Right forelimb (tissue), 1 donor: ENCODE measurements around the gene DDC.

Experiments
- DNase-seq: peaks from one replicate; pipeline ENCODE4 v3.0.0-alpha.2; 2018

DDC gene

GRCh38 chr7:50564640-50565558 lies at the start of gene DDC:
DDC (minus strand) TSS chr7:50565405; CDS start chr7:50544085, 21,320 bp downstream.
- DNase-seq: no peak

- peak; percentile 7 for DNase-seq
Observed at GRCh38 chr7:50613473-50613872, 48.3 kb upstream of the DDC start.

DNA sequence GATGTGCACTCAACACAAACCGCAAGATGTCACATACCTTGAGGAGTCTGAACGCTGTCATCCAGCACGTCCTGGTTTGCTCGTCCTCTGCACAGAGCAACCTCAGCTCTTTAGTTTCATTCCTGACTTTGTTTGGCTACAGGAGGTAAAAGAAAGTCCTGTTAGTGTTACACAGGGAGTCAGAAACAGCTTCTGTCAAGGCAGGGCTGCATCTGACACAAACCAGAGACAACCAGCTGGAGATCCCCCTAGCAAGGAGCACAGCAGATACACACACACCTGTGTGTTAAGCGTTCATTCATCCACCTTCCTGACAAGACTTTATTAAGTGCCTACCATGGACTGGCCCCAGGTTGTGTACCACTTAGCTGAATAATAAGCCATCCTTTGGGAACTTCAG lies 47.5 kb upstream of the DDC start:
- peak; percentile 7 for DNase-seq

GRCh38 chr7:50610521-50611277 lies 45.5 kb upstream of the DDC start:
- peak; percentile 3 for DNase-seq

GRCh38 chr7:50608196-50608906 lies 43.1 kb upstream of the DDC start:
- DNase-seq: no peak

DNA sequence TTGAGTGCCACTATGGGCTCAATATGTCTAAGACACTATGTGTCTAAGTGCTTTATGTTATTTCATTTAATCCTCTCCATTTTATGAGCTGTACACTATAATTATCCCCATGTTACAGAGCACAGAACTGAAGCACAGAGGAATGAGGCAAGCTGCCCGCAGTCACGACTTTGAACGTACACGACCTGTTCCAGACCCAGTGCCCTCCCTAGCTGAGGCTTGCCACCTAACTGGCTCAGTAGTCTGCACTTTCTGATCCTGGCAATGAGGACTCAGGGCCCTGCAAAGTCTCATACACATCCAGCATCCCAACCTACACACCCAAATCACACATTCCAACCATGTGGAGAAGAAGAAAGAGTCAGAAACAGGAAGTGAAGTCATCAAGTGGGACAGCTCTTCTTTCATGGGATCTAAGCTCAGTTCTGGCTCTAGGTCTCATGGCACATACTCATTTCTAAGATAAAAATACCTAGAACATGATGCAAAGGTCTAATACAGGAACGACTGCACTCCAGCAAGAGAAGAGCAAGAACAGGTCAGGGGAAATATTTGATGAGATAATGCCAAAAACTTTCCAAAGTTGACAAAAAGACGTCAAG lies 42.4 kb upstream of the DDC start:
- DNase-seq: no peak

- no peak for DNase-seq
Observed at GRCh38 chr7:50605059-50605458, 39.9 kb upstream of the DDC start.

GRCh38 chr7:50603287-50603686 lies 38.1 kb upstream of the DDC start:
- no peak for DNase-seq

DNA sequence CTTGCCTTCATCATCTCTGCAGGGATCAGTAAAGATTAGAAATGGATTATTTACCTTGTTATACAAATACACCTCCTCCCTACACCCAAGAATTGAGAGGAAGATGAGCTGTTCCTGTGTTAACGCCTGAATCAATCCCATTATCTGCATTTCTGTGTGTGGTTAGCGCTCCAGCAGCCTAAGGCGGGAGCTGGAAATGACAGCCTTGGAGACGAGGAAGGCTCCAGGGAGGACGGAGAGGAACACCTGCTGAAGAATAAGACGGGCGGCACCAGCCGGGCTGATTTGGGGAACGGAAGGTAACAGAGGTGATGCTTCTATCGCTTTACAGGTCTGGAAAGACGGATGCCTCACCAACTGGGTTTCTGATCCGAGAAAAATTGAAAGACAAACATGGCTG lies 34.2 kb upstream of the DDC start:
- no peak for DNase-seq

DNA sequence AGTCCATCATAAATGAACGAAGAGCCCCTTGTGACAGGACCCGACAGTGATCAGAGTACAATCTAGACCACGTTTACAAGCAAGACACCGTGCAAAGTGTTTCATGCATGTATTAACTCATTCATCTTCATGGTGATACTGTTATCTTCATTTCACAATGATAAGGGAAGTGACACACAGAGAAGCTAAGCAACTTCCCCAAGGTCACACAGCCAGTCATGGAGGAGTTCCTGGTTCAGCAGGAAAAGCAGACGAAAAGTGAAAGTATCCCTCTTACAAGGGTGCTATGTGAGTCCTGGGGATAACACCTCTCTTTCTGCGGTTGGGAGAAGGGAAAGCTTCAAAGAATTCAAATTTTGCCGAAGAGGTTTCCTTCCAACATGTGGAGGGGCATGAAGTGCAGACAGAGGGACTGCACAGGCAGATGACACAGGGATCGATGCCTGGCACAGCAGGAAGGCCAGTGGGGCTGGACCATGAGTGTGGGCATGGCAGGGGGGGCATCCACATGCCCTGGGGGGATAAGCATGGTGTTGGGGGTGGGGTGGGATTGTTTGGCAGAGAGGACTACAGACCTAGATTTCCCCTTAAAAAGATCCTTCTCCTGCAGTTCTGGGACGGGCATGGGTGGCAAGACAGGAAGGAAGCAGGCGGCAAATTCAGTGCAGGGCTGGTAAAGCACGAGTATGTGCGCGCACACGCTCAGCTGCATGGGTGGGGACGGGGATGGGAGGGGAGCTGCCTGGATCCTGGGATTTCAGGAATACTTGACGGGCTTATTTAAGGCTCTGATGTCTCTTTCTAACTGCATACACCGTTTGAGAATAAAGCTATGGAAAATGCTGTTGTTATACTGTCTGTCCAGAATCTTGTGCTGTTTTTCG lies 33.5 kb upstream of the DDC start:
- no peak for DNase-seq

GRCh38 chr7:50596484-50596883 lies 31.3 kb upstream of the DDC start:
- no peak for DNase-seq

- no peak for DNase-seq
Observed at GRCh38 chr7:50595491-50596102, 30.4 kb upstream of the DDC start.

DNA sequence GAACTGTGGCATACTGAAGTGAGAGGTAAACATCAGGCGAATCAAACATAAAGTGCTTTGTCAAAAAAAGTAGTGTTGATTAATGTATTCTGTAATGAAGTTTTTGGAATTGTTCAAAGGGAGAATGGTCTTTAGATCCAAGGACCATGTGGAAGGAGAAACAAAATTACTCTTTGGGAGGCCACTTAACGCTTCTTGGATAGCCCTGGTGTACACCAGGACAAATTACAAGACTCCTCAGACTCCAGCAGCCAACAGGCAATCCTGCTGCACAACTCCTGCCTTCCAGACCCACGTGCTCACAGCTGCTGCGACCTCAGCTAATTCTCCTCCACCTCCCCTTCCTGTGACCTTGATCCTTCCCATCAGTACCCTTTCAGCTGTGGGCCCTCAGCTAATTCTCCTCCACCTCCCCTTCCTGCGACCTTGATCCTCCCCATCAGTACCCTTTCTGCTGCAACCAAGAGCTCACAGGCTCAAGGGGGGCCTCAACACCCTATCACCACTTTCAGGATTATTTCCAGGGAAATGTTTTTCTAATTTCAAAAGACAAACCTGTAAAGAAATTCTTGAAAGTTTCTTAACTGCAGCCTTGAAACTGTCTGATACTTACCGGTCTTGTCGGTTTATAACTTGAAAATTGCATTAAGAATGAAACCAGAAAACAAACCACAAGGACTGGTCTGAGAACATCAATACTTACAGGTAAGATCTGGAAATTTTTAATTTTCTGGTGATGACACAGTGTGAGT lies 29.7 kb upstream of the DDC start:
- no peak for DNase-seq

GRCh38 chr7:50594136-50594535 lies 28.9 kb upstream of the DDC start:
- DNase-seq: no peak

DNA sequence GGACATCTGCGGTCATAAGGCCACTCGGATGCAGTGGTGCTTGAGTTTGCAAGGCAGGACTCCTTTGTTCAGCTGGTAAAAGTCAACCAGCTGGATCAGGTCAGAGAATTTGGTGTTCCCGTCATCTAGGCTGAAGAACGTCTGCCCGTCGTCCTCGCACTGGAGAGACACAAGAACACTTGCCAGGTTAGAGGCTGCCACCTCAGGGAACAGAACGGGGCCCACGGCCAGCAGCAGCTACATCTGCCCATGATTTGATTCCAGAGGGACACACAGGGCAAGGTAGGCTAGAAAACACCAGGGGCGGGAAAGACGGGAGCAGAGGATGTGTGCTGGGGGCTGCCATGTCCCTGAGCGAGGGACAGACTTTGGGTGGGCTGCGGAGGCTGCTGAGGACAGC lies 27.7 kb upstream of the DDC start:
- DNase-seq: no peak

- no peak for DNase-seq
Observed at GRCh38 chr7:50591480-50592438, 26.6 kb upstream of the DDC start.

DNA sequence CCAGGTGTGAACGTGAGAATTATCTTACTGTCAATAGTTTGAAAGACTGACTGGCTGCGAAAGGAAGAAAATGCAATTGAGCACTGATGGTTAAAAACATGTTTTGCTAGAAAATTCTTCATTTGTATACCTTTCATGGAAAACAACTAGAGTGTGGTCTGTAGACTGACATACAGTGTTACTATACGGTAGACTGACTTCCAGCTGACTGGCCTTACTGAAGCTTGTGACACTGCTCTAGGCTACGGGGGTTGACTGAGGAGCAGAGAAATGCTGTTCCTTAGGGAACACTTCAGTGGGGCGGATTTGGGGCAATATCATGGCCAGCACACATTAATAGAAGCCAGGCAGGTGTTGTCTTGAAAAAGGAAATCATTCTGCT lies 25.9 kb upstream of the DDC start:
- no peak for DNase-seq

GRCh38 chr7:50590535-50590934 lies 25.3 kb upstream of the DDC start:
- DNase-seq: no peak

GRCh38 chr7:50589364-50589763 lies 24.2 kb upstream of the DDC start:
- no peak for DNase-seq

GRCh38 chr7:50588937-50589336 lies 23.7 kb upstream of the DDC start:
- no peak for DNase-seq
